GM19328 (cell line): ENCODE data around the gene CCDC93.

Experiments
- ATAC-seq: cut with Tn5 transposase; IDR thresholded peaks from one replicate; pipeline ENCODE4 v1.9.1; 2021; ENCODE audit warnings: mild to moderate bottlenecking, moderate library complexity; ENCODE audit not compliant: unreplicated experiment

The CCDC93 gene

DNA sequence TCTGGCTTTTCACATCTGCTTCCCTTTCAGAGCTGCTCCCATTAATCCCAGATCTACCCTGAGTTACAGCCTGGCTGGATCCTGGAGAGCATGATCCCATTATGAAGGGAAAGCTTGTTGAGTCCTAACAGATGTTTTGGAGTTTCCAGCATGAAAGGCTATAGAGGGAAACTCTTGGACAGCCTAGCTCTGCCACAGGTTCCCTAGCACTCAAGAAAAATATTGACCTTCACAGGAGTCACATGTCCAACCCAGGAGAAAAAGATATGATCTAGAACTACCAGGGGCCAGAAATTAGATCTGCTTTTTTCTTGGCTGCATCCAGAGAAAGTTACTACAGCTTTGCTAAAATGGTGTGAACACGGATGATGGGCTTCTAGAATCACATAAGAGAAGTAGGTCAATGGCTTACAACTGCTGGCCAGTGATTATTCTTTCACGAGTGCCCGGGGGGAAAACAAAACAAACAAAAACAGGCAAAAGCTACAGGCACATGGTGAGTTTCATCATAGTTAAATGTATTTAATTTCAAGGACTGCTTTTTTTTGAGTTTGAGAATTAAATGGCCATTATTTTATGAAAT lies 15.9 kb downstream of the CCDC93 start:
- no peak for ATAC-seq

- no peak for ATAC-seq
These were observed 17.3 kb downstream of the CCDC93 start for GRCh38 chr2:117996525-117996924.

DNA sequence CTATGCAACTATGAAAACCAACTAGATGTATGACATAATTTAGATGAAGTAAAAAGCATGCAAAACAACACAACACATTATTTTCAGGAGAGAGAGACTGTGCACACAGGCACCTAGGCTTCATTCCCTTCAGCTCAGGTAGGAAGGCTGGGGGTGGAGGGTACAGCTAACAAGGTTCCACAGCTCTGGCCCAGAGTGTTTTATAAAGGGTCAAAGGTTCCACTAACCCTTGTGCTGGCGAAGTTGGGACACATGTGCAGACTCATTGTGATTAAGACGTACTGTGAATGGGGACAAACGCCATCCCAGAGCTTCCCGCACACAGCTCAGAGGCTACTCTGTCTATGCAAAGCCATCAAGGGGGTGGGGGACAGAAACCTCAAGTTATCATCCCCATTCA lies 19.1 kb downstream of the CCDC93 start:
- no peak for ATAC-seq

DNA sequence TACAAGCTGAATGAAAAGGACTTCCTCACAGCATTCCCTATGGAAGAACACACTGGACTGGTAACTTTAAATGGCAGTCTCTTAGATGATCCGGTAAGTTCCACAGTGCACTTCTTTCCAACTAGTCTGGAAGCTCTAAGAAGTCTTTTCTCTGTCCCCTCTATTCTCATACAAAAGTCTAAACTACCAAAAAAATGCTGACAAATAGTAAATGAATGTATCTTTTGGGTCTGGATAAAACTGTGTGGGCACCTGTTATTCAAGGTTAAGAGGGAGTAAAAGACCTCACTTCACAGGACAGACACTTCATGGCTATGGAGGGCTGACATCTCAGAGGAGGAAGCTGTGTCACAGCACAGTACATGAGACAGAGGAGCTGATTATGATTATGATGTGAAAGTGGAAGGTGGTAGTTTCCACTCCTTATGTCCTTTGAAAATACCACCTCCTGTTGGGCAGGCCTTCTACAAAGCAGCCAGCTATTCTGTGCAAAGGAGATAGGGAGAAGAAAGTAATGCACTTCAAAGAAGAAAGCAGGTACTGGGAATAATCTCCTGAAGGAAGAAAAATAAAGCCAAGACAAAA lies 23.9 kb downstream of the CCDC93 start:
- no peak for ATAC-seq

DNA sequence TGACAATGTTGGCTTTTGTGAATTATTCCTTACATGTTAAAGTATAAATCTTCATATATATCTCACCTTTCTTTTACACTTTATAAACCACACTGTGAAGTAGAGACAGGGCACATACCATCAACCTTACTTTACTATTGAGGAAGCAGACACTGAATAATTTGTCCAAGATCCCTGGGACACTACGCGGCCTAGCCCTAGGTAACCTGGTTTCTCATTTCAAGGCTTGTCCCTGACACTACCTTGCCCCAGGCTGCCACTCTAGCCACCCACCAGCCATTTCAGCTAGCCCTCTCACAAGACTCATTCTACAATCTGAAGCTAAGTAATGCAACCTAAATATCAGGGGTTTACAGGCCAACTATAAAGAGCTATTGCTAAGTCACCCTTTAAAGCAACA lies 26.7 kb downstream of the CCDC93 start:
- no peak for ATAC-seq

DNA sequence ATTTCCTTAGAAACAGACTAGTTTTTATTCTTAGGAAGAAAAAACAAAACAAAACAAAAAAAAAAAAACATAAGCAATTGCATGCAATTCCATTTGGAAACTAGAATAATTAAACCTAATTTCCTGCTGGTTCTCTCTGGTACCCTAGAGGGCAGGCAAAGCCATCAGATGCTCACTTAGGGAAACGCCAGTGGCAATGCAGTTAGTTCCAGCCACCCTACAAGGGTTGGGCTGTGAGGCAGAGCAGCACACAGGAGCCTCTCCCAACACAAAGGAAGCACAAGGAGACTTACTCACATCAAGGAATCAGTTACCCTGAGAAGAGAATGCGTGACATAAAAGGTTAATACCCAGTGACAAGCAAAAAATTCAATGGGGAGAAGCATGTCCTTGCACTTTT lies 28.8 kb downstream of the CCDC93 start:
- ATAC-seq: no peak

DNA sequence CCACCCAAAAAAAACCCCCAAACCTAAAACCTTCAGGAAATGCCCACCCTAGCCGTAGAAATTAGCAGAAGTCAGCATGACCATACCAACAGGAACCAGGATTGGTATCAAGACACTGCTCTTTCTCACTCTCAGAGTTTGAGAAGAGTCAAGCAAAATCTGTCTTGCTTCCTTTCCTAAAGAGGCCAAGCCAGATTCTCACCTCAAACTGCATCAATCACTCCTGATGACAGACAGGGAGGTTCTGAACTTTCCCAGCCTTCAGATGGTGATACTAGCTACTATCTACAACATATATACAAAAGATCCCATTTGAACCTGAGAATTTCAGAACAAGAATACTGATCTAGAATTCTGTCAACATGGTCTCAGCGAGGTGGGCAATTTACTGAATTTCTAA lies 29.7 kb downstream of the CCDC93 start:
- ATAC-seq: no peak

GRCh38 chr2:117983040-117983439 lies 30.8 kb downstream of the CCDC93 start:
- no peak for ATAC-seq

GRCh38 chr2:117982376-117983033 lies 31.4 kb downstream of the CCDC93 start:
- ATAC-seq: no peak

- no peak for ATAC-seq
These were observed 32.1 kb downstream of the CCDC93 start for GRCh38 chr2:117981810-117982209.

- ATAC-seq: no peak
These were observed 32.8 kb downstream of the CCDC93 start for GRCh38 chr2:117980783-117981676.

DNA sequence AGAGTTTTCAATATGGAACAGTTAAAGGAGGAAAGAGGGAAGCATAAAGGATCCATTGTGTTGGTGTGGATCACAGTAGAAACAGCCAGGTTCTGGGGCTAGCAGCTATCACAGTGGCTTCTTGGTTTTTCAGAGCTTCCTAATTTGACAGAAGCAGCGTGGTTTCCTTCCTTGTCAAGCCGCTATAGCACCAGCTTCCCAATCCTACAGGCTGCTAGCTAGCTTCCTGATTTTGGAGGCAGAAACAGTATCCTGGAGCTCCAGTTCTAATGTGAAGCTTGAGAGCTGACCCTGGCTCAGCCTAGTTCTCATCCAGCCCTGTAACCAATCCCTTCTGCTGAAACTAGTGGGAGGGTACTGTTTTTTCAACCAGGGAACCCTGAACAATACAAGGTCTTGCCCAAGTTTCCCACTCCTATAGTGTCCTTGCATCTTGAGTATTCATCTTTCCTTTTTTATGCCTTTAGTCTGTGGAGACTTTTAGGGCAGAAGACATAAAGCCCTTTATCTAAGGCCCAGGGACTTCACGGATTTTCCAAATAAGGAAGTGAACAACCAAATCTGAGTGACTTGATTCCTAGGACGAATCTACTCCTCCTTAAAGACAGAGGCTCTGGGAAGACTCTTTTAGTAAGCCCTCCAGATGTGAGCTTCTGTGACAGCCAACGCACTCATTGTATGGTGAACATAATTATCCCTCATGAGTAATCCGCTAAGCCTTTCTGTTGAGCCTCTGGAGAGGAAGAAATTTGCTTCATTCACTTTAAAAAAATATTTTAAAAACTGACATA lies 33.8 kb downstream of the CCDC93 start:
- ATAC-seq: no peak

GRCh38 chr2:117977696-117978095 lies 36.2 kb downstream of the CCDC93 start:
- no peak for ATAC-seq

DNA sequence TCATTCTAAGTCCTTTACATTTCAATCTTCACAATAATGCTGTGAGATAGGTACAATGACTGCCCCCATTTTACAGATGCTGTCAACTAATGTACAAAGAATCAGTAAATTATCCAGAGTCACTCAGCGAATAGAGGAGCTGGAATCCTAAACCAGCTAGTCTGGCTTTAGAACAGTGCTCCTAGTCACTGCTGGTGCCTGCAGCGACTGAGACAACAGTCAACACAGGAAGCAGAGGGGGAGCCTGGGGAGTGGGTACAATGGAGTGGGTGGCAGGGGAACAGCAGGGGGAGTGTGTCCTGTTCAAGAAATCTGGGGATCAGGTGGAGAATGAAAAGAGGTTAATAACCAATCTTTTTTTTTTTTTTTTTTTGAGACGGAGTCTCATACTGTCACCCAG lies 37.3 kb downstream of the CCDC93 start:
- ATAC-seq: no peak

GRCh38 chr2:117973498-117974082 lies 40.3 kb downstream of the CCDC93 start:
- no peak for ATAC-seq

- no peak for ATAC-seq
These were observed 41.3 kb downstream of the CCDC93 start for GRCh38 chr2:117972476-117973123.

GRCh38 chr2:117968722-117969121 lies 45.1 kb downstream of the CCDC93 start:
- no peak for ATAC-seq

DNA sequence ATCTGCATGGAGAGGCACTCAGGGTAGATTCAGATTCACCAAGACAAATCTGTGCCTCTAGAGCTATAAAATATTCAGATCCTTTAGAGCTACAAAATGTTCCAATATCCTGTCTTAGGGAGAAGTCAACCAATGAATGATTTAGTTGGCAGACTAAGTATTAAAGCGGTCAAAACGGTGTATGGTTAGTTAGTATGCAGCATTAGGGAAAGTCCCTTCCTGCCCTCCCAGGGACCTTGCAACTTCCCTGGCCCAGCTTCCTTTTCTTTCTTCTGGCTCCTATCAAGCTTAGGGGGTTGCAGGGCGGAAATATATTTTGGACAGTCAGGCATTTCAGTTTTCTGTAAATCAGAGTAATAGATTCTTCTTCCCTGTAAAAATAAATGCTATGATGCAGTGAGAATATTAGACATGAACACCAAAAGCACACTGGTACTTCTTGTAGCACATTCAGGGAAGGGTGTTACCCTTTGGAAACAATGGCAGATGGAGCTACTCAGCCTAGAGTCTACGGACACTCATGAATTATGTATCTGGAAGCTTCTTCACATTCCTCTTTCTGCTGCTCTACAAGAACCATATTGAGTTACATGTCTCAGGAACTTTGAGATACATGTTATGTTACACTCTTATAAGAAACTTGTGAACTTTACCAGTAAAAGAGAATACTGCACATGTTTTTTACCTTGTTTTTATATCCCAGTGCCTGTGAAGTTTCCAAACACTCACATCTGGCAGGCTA lies 45.7 kb downstream of the CCDC93 start:
- ATAC-seq: no peak

DNA sequence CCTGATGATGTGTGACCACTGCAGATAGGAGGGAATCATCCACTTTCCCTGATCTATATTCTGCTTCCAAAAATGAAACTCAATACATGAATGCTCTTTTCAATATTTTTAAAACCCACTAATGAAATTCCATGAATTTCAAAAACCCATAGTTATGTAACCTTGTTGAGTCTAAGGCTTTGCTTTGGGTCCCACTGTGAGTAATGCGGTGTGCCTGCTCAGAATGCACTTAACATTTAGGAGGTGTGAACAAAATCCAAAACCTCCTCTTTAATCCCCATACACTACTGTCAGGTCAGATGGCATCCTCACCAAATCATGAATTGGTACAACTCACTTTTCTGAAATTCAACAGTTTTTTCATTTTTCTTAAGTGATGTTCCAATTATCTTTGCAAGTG lies 50.4 kb downstream of the CCDC93 start:
- ATAC-seq: no peak
